ENCODE results near the gene ABCC8. TPM values are rescaled to one million over a fixed set of nuclear protein-coding genes. Genes with fewer than 3 reads are reported as not detected.

Gene ABCC8
- total RNA-seq, 2 experiments from 2014 or later, result not detected

DNA sequence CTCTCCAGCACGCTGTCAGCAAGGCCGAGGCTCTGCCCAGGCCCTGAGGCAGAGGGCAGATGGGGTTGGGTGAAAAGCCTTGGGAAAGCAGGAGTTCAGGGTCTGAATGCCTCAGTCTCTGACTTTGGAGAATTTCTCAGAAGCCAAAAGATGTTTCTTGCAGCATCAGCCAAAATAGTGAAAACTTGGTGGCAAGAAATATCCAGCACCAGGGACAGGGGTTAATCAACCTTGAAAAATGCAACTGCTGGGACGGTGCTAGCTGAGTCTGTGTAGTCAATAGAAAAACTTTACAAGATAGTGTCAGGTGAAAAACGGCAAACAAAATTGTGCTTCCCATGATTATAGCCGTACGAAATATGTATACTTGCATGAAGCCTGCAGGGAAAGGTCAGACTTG lies 1.4 kb upstream of the ABCC8 start:
- no peak for DNase-seq
- Mint-ChIP-seq H3K36me3 (ENCODE audit: low read depth) (no peaks in the 10 kb centered on the region), H3K27ac (no peak overlapping the region), H3K27me3 (peaks cover 60% of the 10 kb centered on the region), H3K9me3 (no peaks in the 10 kb centered on the region), H3K4me1 (peaks cover 2% of the 10 kb centered on the region), H3K4me3 (no peak overlapping the region)
- CTCF ChIA-PET, result no interaction called here
- POLR2A ChIA-PET, result no interaction called here

DNA sequence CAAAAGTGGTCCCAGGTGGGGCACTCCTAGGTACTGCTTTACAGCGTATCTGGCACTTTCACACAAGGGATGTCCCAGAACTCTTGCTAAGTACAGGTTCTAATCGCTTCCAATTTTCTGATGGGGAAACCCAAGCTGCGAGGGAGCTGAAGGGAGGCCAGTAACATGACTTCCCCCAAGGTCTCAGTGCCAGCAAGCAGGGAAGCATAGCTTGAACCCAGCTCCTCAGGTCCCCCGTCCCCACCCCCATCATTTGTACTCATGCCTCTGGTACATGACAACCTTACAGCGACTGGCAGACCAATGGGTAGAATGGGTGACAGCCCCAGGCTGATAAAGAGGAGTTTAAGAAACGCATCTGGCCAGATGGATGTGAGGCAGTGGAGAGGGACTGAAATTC lies 716 bp upstream of the ABCC8 start:
- H3K27me3 Mint-ChIP-seq, result peaks cover 68% of the 10 kb centered on the region
- no peak overlapping the region for H3K27ac Mint-ChIP-seq
- no peak for DNase-seq
- H3K4me3 Mint-ChIP-seq, result no peak overlapping the region
- ChIA-PET POLR2A (no interaction called here), CTCF (no interaction called here)
- peaks cover 2% of the 10 kb centered on the region for H3K4me1 Mint-ChIP-seq
- H3K36me3 Mint-ChIP-seq (ENCODE audit: low read depth), result no peaks in the 10 kb centered on the region
- H3K9me3 Mint-ChIP-seq, result no peaks in the 10 kb centered on the region

DNA sequence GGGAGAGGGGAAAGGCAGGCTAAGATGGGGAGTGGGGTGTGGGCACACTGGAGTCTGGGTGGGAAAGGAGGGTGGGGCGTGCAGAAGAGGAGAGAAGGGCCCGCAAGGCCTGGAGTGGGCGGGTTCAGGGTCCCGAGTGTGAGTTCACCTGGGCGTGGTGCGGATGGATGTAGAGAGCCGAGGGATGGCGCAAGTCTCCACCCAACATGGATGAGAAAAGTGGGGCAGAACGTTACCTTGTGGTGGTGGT lies 364 bp upstream of the ABCC8 start:
- POLR2A ChIA-PET, result no interaction called here
- Mint-ChIP-seq H3K9me3 (no peaks in the 10 kb centered on the region), H3K27ac (no peak overlapping the region), H3K4me3 (no peak overlapping the region), H3K36me3 (ENCODE audit: low read depth) (no peaks in the 10 kb centered on the region), H3K27me3 (peaks cover 68% of the 10 kb centered on the region), H3K4me1 (peaks cover 2% of the 10 kb centered on the region)
- CTCF ChIA-PET, result no interaction called here
- DNase-seq, result no peak

DNA sequence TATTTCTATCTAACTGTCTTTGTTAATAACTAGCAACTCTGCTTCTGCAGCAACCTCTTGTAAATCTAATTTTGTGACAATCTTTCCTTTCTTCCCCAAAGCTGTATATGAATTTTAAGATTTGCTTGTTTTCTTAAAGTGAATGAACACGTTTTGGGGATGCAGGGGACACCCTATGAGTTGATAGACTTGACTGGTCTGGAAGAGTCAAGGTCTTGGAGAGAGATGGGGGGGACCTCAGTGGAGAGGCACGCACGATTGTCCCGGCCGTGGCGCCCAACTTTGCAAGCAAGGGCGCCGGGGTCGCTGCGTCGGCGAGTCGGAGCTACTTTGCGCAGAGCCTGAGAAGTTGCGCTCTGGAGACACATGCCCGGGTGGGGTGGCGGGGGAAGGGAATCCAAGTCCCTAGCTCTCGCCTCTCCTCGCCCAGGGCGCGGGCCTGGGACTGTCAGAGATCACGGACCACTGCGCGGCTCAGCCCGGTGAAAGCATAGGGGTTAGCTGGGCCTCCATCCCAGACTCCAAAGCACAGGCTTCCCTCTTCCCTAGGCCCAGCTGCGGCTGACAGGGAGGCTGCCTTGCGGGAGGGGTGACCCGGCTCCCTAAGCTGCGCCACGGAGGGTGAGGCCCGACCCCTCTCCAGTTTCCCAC lies 854 bp downstream of the ABCC8 start:
- Mint-ChIP-seq H3K4me3 (no peak overlapping the region), H3K4me1 (peaks cover 2% of the 10 kb centered on the region), H3K36me3 (ENCODE audit: low read depth) (no peaks in the 10 kb centered on the region), H3K27ac (no peak overlapping the region), H3K27me3 (peaks cover 74% of the 10 kb centered on the region), H3K9me3 (no peaks in the 10 kb centered on the region)
- DNase-seq, result no peak
- POLR2A ChIA-PET, result no interaction called here
- CTCF ChIA-PET, result interaction anchor here (1.0 kb wide), 1 partner anchor 9 kb away, joined by 3 read pairs; no protein-coding TSS in a partner anchor

DNA sequence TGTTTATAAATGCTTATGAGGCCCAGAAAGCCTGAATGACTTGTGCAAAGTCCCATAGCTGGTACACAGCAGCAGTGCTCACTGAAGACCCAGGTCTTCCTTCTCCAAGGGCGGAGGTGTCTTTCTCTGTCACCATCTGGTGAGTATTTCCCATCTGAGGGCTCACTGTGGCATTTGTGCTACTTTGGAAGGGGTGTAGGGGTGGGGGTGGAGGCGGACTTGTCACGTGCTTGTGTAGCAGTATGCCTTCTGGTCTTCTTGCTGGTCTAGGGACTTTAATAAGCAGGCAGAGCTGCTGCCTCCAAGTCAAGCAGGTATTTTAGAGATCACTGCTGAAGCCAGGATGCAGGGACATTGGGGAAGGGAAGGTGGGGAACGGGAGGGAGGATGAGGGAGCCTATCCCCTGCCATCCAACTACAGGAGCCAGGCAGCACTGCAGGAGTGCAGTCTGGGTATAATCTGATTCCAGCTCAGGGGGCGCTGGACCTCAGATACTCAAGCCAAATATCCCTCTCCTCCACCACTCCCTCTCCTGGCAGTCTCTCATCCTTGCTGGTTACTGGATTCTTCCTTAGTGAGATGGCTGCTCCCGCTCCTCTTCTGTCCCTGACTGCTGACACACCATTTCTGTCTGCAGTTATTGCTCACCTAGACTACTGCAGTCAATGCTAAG lies 3.4 kb downstream of the ABCC8 start:
- no peak for DNase-seq
- peaks cover 2% of the 10 kb centered on the region for H3K4me1 Mint-ChIP-seq
- H3K4me3 Mint-ChIP-seq, result no peak overlapping the region
- H3K9me3 Mint-ChIP-seq, result no peaks in the 10 kb centered on the region
- ChIA-PET CTCF (no interaction called here), POLR2A (no interaction called here)
- H3K27me3 Mint-ChIP-seq, result peaks cover 56% of the 10 kb centered on the region
- H3K36me3 Mint-ChIP-seq (ENCODE audit: low read depth), result no peaks in the 10 kb centered on the region
- H3K27ac Mint-ChIP-seq, result no peak overlapping the region

DNA sequence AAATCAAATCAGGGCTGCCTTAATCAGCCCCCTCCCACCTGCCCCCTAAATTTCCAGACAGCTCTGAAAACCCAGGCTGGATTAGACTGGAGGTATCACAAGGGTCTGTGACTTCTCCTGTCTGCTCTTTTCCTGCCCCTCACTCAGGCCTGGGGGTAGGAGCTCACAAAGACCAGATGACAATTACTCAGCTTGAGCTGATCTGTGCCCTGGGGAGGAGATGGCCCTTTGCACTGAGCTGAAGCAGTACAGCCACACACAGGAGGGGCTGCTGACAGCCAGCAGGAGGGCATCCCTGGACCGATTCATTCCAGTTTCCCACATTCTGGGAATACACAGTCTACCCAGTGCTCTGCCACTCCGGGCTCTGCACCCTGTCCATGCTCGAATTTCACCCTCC lies 4.2 kb downstream of the ABCC8 start:
- CTCF ChIA-PET, result no interaction called here
- Mint-ChIP-seq H3K4me1 (peaks cover 2% of the 10 kb centered on the region), H3K9me3 (no peaks in the 10 kb centered on the region), H3K4me3 (no peak overlapping the region), H3K27ac (no peak overlapping the region), H3K27me3 (peaks cover 50% of the 10 kb centered on the region), H3K36me3 (ENCODE audit: low read depth) (no peaks in the 10 kb centered on the region)
- DNase-seq, result no peak
- POLR2A ChIA-PET, result no interaction called here

DNA sequence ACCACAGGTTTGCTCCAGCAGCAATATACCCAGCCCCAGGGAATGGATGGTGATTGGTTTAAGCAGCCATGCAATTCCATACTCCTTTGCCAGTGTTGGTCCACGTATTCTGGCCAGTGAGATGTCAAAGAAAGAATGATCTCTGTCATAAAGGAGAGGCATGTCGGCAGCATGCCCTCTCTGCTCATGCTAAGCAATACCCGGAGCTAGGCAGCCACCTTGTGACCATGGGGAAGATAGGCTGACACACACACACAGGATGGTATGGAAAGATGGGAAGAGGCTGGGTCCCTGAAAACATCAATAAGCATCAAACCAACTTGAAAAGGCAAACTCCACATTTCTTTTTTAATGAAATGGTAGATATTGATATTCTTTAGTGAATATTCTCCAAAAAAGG lies 5.1 kb downstream of the ABCC8 start:
- CTCF ChIA-PET, result no interaction called here
- Mint-ChIP-seq H3K9me3 (no peaks in the 10 kb centered on the region), H3K4me1 (peaks cover 2% of the 10 kb centered on the region), H3K36me3 (ENCODE audit: low read depth) (no peaks in the 10 kb centered on the region), H3K4me3 (no peak overlapping the region), H3K27ac (no peak overlapping the region), H3K27me3 (peaks cover 46% of the 10 kb centered on the region)
- POLR2A ChIA-PET, result no interaction called here
- DNase-seq, result no peak

DNA sequence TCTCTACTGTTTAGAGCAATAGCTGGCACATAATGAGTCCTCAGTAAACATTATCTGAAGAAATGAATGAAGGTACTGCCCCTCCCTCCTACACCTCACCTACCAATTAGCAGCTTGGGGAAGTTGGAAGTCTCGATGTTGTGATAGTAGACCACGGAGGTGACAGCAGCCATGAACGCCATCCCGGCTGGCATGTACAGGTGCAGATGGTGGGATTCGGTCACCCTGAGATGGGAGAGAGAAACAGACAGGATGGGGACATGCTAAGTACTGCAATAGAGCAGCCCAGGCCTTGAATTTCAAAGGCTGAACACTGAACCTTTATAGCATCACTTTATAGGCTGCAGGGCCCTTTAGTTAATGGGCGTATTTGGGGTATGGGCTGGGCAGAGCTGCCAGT lies 6.6 kb downstream of the ABCC8 start:
- H3K9me3 Mint-ChIP-seq, result no peaks in the 10 kb centered on the region
- H3K27me3 Mint-ChIP-seq, result peaks cover 36% of the 10 kb centered on the region
- no peaks in the 10 kb centered on the region for H3K4me1 Mint-ChIP-seq
- no peak for DNase-seq
- H3K4me3 Mint-ChIP-seq, result no peak overlapping the region
- ChIA-PET CTCF (interaction anchor here (1.5 kb wide), 1 partner anchor 85 kb away, joined by 3 read pairs; no protein-coding TSS in a partner anchor), POLR2A (no interaction called here)
- H3K27ac Mint-ChIP-seq, result no peak overlapping the region
- no peaks in the 10 kb centered on the region for H3K36me3 Mint-ChIP-seq (ENCODE audit: low read depth)

DNA sequence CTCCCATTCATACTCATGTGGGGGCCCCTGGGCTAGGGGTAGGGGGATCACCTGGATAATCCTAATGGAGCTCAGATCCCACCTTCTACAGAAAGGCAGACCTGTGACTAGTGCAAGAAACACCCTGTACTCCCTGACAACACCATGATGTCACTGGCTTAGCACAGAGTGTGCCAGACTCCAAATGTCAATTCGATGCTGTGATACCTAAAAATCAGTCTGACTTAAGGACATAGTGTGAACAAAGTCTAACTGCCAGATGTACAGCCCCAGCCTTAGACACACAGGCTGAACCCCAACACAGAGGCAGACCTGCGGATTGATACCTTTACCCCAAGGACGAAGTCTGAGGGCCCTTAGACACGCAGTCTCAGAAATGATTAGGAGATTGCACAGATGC lies 8.5 kb downstream of the ABCC8 start:
- CTCF ChIA-PET, result no interaction called here
- H3K4me1 Mint-ChIP-seq, result no peaks in the 10 kb centered on the region
- no peaks in the 10 kb centered on the region for H3K36me3 Mint-ChIP-seq (ENCODE audit: low read depth)
- no peak overlapping the region for H3K4me3 Mint-ChIP-seq
- no peak overlapping the region for H3K27ac Mint-ChIP-seq
- peaks cover 22% of the 10 kb centered on the region for H3K27me3 Mint-ChIP-seq
- DNase-seq, result no peak
- POLR2A ChIA-PET, result no interaction called here
- H3K9me3 Mint-ChIP-seq, result no peaks in the 10 kb centered on the region

DNA sequence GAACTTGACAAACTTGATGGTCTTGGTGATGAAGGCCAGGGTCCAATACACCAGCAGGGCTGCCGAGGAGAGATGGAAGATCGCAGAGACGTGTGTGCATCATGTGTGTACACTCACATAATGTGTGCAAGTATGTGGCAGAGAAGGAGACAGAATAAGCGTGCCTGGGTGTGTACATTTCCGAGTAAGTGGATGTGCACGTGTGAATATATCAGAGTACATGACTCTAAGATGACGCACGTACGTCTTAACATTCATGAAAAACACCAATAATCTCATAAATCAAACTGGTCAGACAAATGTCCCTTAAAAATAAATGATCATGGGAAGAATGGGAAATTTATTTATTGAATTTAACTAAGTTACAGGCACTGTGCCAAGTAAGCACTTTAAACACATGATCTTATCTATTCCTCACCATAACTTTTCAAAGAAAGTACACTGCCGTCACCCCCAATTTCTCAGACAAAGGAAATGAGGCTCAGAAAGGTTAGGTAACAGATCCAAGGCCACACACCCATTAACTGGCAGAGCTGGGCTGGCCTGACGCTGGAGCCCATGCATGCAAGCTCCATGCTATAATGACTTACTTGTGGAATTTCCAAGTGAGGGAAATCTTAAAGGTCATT lies 13.0 kb downstream of the ABCC8 start:
- ChIA-PET CTCF (no interaction called here), POLR2A (no interaction called here)
- no peak overlapping the region for H3K27ac Mint-ChIP-seq
- no peak overlapping the region for H3K4me3 Mint-ChIP-seq
- H3K27me3 Mint-ChIP-seq, result peaks cover 12% of the 10 kb centered on the region
- no peak for DNase-seq
- no peaks in the 10 kb centered on the region for H3K9me3 Mint-ChIP-seq
- no peaks in the 10 kb centered on the region for H3K36me3 Mint-ChIP-seq (ENCODE audit: low read depth)
- no peaks in the 10 kb centered on the region for H3K4me1 Mint-ChIP-seq

DNA sequence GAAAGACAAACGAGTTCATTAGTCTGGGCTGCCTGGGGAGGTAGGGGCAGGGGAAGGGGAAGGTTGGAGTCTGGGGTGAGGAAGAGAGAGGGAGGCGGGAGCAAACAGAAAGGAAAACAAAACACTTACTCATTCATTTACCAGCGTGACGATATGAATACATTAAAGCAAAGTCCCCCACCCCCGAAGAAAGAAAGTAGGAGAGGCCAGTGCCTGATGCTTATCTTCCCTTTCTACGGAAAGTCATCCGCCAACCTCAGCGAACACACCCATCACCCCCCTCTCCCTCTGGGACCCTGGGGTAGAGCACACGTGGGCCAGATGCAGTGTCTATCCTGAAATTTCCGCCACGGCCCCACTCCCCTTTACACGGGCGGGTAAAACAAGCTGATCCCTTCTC lies 13.7 kb downstream of the ABCC8 start:
- no peaks in the 10 kb centered on the region for H3K9me3 Mint-ChIP-seq
- ChIA-PET POLR2A (no interaction called here), CTCF (no interaction called here)
- DNase-seq, result no peak
- H3K27me3 Mint-ChIP-seq, result peaks cover 16% of the 10 kb centered on the region
- H3K27ac Mint-ChIP-seq, result no peak overlapping the region
- no peaks in the 10 kb centered on the region for H3K36me3 Mint-ChIP-seq (ENCODE audit: low read depth)
- no peaks in the 10 kb centered on the region for H3K4me1 Mint-ChIP-seq
- no peak overlapping the region for H3K4me3 Mint-ChIP-seq

DNA sequence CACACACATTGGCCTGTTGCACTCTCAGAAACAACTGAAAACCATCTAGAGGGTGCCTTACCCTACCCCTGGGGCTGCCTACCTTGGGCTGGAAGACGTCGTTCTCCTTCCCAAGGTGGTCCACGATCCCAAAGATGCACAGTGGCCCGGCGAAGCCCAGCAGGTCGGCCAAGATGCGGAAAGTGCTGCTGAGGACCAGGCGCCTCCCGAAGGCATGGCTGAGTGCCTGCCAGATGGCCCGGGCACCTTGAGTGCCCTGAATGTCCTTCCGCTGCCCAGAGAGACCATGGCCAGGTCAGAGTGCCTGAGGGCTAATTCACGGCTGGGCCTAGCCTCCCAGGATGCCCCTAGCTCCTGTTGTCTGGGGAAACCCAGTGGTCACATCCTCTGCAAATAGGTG lies 16.2 kb downstream of the ABCC8 start:
- H3K27me3 Mint-ChIP-seq, result peaks cover 22% of the 10 kb centered on the region
- no peak for DNase-seq
- ChIA-PET POLR2A (no interaction called here), CTCF (no interaction called here)
- no peaks in the 10 kb centered on the region for H3K9me3 Mint-ChIP-seq
- peaks cover 2% of the 10 kb centered on the region for H3K4me1 Mint-ChIP-seq
- no peak overlapping the region for H3K4me3 Mint-ChIP-seq
- no peak overlapping the region for H3K27ac Mint-ChIP-seq
- H3K36me3 Mint-ChIP-seq (ENCODE audit: low read depth), result no peaks in the 10 kb centered on the region

DNA sequence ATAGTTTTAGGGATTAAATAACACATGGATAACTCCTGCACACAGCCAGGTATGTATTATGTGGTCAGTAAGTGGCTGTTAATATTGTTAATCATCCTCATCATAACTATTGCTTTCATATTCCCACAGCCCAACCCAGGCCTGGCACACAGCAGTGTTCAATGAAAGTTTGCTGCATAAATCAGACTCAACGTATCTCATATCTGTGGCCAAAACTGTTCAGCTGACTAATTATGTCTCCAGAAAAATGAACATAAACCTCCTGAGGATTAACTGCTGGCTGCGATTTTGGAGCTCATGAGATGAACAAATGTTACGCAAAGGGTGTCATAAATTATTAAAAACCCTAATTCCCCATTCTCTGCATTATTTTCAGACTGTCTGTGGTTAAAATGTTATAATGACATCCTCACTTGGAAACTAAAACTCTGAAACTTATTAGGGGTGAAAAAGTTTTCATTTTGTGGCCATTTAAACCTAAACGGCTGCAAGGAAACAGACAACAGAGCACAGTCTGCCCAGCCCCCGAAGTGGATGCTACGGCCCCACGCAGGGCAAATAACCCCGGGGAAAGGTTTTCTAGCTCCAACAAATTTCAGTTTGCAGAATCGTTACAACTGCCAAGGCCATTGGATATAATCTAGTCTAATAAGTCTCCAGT lies 17.3 kb downstream of the ABCC8 start:
- ChIA-PET CTCF (no interaction called here), POLR2A (no interaction called here)
- H3K9me3 Mint-ChIP-seq, result no peaks in the 10 kb centered on the region
- no peak overlapping the region for H3K4me3 Mint-ChIP-seq
- no peaks in the 10 kb centered on the region for H3K36me3 Mint-ChIP-seq (ENCODE audit: low read depth)
- no peak for DNase-seq
- peaks cover 2% of the 10 kb centered on the region for H3K4me1 Mint-ChIP-seq
- no peak overlapping the region for H3K27ac Mint-ChIP-seq
- H3K27me3 Mint-ChIP-seq, result peaks cover 22% of the 10 kb centered on the region

DNA sequence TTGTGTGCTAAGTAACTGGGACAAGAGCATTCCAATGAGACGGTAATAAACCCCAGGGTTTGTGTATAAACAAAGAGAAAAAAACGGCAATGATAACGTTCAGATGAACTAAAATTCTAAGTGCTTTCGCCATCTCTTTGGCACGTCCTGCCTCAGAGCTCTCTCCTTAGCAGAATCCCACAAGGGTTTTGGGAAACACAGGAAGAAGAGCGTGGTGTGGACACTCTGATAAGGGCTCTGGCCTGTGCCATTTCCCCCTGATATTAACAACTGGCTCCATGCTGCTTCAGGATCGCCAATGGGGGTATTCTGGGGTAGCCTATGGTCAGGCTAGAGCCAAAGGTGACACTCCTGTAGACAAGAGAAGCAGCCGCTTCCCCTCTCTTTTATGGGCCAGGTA lies 18.4 kb downstream of the ABCC8 start:
- peaks cover 2% of the 10 kb centered on the region for H3K4me1 Mint-ChIP-seq
- H3K4me3 Mint-ChIP-seq, result no peak overlapping the region
- POLR2A ChIA-PET, result no interaction called here
- no peak for DNase-seq
- H3K27me3 Mint-ChIP-seq, result peaks cover 20% of the 10 kb centered on the region
- no peaks in the 10 kb centered on the region for H3K36me3 Mint-ChIP-seq (ENCODE audit: low read depth)
- H3K27ac Mint-ChIP-seq, result no peak overlapping the region
- CTCF ChIA-PET, result no interaction called here
- H3K9me3 Mint-ChIP-seq, result no peaks in the 10 kb centered on the region
